IMR-90 (cell line): Measurements from ENCODE around the gene MTOR. TPM values are rescaled to one million over a fixed set of nuclear protein-coding genes. Genes with fewer than 3 reads are reported as not detected.

ENCODE experiments used
- ATAC-seq: fragments of 200-7000 bp; cut with Tn5 transposase; 2 replicates; pipeline ENCODE4 v1.9.1; 2020; ENCODE audit warnings: low read depth, mild to moderate bottlenecking, moderate library complexity
- BruUV-seq: library from RNA; stranded (reverse); fragments of 400-500 nt; replicated peaks from 2 replicates; lab custom pipeline; 2021; lab: Mats Ljungman, UMichigan
- CTCF ChIA-PET: fragments of 300-600 bp; formaldehyde crosslinking; extraction: SDS; loops from one replicate; lab custom pipeline; 2021; ENCODE audit warnings: antibody characterized with exemption; lab: Yijun Ruan, JAX
- POLR2A ChIA-PET: fragments of 300-600 bp; sonication (Branson Sonifier 250); formaldehyde crosslinking; loops from one replicate; lab custom pipeline; 2022; ENCODE audit warnings: antibody characterized with exemption; ENCODE audit not compliant: unreplicated experiment; lab: Charles Lee
- DNase-seq: peaks from one replicate; pipeline ENCODE4 v3.0.0; 2013
- H2AFZ ChIP-seq: replicated peaks from 2 replicates; pipeline ENCODE3; 2013; ENCODE audit warnings: low read length, mild to moderate bottlenecking; ENCODE audit not compliant: poor library complexity
- H2AK5ac ChIP-seq: 2 replicates; pipeline ENCODE4 v1.6.1; 2013; ENCODE audit warnings: low read depth, low read length, inconsistent platforms
- H2AK9ac ChIP-seq: replicated peaks from 2 replicates; pipeline ENCODE3; 2013; ENCODE audit warnings: mild to moderate bottlenecking, low read depth, low read length, moderate library complexity; ENCODE audit not compliant: poor library complexity
- H2BK120ac ChIP-seq: 2 replicates; pipeline ENCODE4 v1.6.1; 2013; ENCODE audit warnings: low read depth, low read length, inconsistent platforms
- H2BK15ac ChIP-seq: 3 replicates; pipeline ENCODE4 v1.6.1; 2013; ENCODE audit warnings: low read depth, low read length, inconsistent platforms
- H2BK20ac ChIP-seq: 2 replicates; pipeline ENCODE4 v1.6.1; 2013; ENCODE audit warnings: low read depth, mild to moderate bottlenecking, inconsistent platforms, low read length, moderate library complexity
- H2BK5ac ChIP-seq: 2 replicates; pipeline ENCODE4 v1.6.1; 2013; ENCODE audit warnings: mild to moderate bottlenecking, low read depth, low read length, inconsistent platforms; ENCODE audit not compliant: poor library complexity, severe bottlenecking
- H3K14ac ChIP-seq: replicated peaks from 2 replicates; pipeline ENCODE4 v1.6.1; 2013; ENCODE audit warnings: low read depth, low read length, inconsistent platforms
- H3K18ac ChIP-seq: 2 replicates; pipeline ENCODE4 v1.6.1; 2013; ENCODE audit warnings: low read depth, low read length, control low read depth
- H3K23ac ChIP-seq: 2 replicates; pipeline ENCODE4 v1.6.1; 2013; ENCODE audit warnings: low read depth, low read length, inconsistent platforms
- H3K27ac ChIP-seq: 2 replicates; pipeline ENCODE4 v1.5.1; 2013; ENCODE audit warnings: mild to moderate bottlenecking, control low read depth, low read length; ENCODE audit not compliant: insufficient read depth
- H3K27me3 ChIP-seq: 2 replicates; pipeline ENCODE4 v1.6.1; 2013; ENCODE audit warnings: low read length; ENCODE audit not compliant: control insufficient read depth, insufficient read depth
- H3K36me3 ChIP-seq: 2 replicates; pipeline ENCODE4 v1.6.1; 2013; ENCODE audit warnings: low read length, mixed read lengths; ENCODE audit not compliant: control insufficient read depth, insufficient read depth
- H3K4ac ChIP-seq: 2 replicates; pipeline ENCODE4 v1.6.1; 2013; ENCODE audit warnings: low read depth, low read length, inconsistent platforms
- H3K4me1 ChIP-seq: 2 replicates; pipeline ENCODE4 v1.6.1; 2013; ENCODE audit warnings: low read length, mixed read lengths; ENCODE audit not compliant: control insufficient read depth, insufficient read depth
- H3K4me2 ChIP-seq: 2 replicates; pipeline ENCODE4 v1.6.1; 2013; ENCODE audit warnings: low read depth, mild to moderate bottlenecking, control low read depth, low read length, moderate library complexity
- H3K4me3 ChIP-seq: 2 replicates; pipeline ENCODE4 v1.5.1; 2013; ENCODE audit warnings: low read depth, mild to moderate bottlenecking, control low read depth, low read length, moderate library complexity; ENCODE audit not compliant: insufficient read depth
- H3K56ac ChIP-seq: 2 replicates; pipeline ENCODE4 v1.6.1; 2013; ENCODE audit warnings: low read length, inconsistent platforms; ENCODE audit not compliant: insufficient read depth; ENCODE audit errors: extremely low read depth
- H3K79me1 ChIP-seq, 2 experiments: 2 replicates each; pipeline ENCODE4 v1.6.1; 2013; ENCODE audit warnings: low read length in 2 of 2, inconsistent platforms in 1 of 2, low read depth in 1 of 2
- H3K9ac ChIP-seq: 2 replicates; pipeline ENCODE4 v1.6.1; 2013; ENCODE audit warnings: low read depth, low read length, control low read depth
- H3K9me1 ChIP-seq: 2 replicates; pipeline ENCODE4 v1.6.1; 2013; ENCODE audit warnings: low read length, inconsistent platforms; ENCODE audit not compliant: insufficient read depth
- H3K9me3 ChIP-seq: 2 replicates; pipeline ENCODE4 v1.6.1; 2013; ENCODE audit warnings: low read length; ENCODE audit not compliant: control insufficient read depth, insufficient read depth
- H4K20me1 ChIP-seq: 2 replicates; pipeline ENCODE4 v1.6.1; 2013; ENCODE audit warnings: low read length, inconsistent platforms; ENCODE audit not compliant: insufficient read depth
- H4K5ac ChIP-seq: 2 replicates; pipeline ENCODE4 v1.6.1; 2013; ENCODE audit warnings: mild to moderate bottlenecking, low read depth, low read length, control low read depth
- H4K8ac ChIP-seq, 2 experiments: 2 replicates each; pipeline ENCODE4 v1.6.1; 2013; ENCODE audit warnings: low read depth in 2 of 2, low read length in 2 of 2, control low read depth in 1 of 2, inconsistent platforms in 1 of 2
- H4K91ac ChIP-seq: 2 replicates; pipeline ENCODE4 v1.6.1; 2013; ENCODE audit warnings: low read depth, low read length, inconsistent platforms; ENCODE audit not compliant: insufficient read depth
- CEBPB ChIP-seq: IDR thresholded peaks from 2 replicates; pipeline ENCODE4 v1.6.1; 2012; ENCODE audit warnings: low read depth, low read length, improper control_type of control experiment
- MAZ ChIP-seq: IDR thresholded peaks from 2 replicates; pipeline ENCODE4 v1.6.1; 2012; ENCODE audit warnings: low read depth, mild to moderate bottlenecking, low read length, improper control_type of control experiment, moderate library complexity, borderline replicate concordance
- MXI1 ChIP-seq: IDR thresholded peaks from 2 replicates; pipeline ENCODE4 v1.6.1; 2012; ENCODE audit warnings: low read depth, mild to moderate bottlenecking, low read length, moderate library complexity, borderline replicate concordance
- NFE2L2 ChIP-seq: fragments of 150-350 bp; IDR thresholded peaks from 2 replicates; pipeline ENCODE4 v1.6.1; 2016; ENCODE audit warnings: low read depth, mild to moderate bottlenecking, low read length
- POLR2A ChIP-seq: IDR thresholded peaks from 2 replicates; pipeline ENCODE4 v1.6.1; 2012; ENCODE audit warnings: mild to moderate bottlenecking, low read depth, low read length
- WGBS, 2 experiments: methylation state at CpG; one replicate each; pipeline versions ENCODE4 v1.1.5 to v1.1.7; 2013; ENCODE audit warnings: missing lambda C conversion rate in 2 of 2; ENCODE audit not compliant: insufficient read length in 1 of 2; ENCODE audit errors: extremely low coverage in 2 of 2; 5-methylcytosine and 5-hydroxymethylcytosine counted together
- dilution Hi-C: fragments of 300-500 bp; cut with HindIII; formaldehyde crosslinking; loops from one replicate; pipeline ENCODE4 v1.14.3; 2018; ENCODE audit warnings: low sequenced_read_pairs; ENCODE audit not compliant: unreplicated experiment
- in situ Hi-C: fragments of 300-500 bp; cut with MboI; formaldehyde crosslinking; loops from 3 replicates; pipeline ENCODE4 v1.14.3; 2019; ENCODE audit warnings: low sequenced_read_pairs, inconsistent platforms, mixed read lengths
- intact Hi-C: fragments of 100-400 bp; cut with micrococcal nuclease; formaldehyde crosslinking; loops from 2 replicates; pipeline ENCODE4 v1.10.0; 2022
- polyA plus RNA-seq, 3 experiments: library from polyadenylated mRNA; depleted of rRNA; stranded (reverse); fragments of >200 nt; gene quantifications; 2 replicates each; pipeline ENCODE4 v1.2.3, GENCODE V29; 2012; ENCODE audit warnings: low replicate concordance in 1 of 3
- total RNA-seq: library from RNA; depleted of rRNA; stranded (reverse); fragments of >200 nt; gene quantifications from 2 replicates; pipeline ENCODE4 v1.2.3, GENCODE V29; 2012
- TF ChIP-seq, protein P1 (sequence below): conservative IDR thresholded peaks from 2 replicates; pipeline ENCODE4 v1.5.1; 2012; ENCODE audit warnings: mild to moderate bottlenecking, low read depth, low read length, improper control_type of control experiment

Gene MTOR
- total and polyA plus RNA-seq, 2 of the 4 experiments (the other 2 are of a cell fraction) = 19.2 to 36.7 TPM

DNA sequence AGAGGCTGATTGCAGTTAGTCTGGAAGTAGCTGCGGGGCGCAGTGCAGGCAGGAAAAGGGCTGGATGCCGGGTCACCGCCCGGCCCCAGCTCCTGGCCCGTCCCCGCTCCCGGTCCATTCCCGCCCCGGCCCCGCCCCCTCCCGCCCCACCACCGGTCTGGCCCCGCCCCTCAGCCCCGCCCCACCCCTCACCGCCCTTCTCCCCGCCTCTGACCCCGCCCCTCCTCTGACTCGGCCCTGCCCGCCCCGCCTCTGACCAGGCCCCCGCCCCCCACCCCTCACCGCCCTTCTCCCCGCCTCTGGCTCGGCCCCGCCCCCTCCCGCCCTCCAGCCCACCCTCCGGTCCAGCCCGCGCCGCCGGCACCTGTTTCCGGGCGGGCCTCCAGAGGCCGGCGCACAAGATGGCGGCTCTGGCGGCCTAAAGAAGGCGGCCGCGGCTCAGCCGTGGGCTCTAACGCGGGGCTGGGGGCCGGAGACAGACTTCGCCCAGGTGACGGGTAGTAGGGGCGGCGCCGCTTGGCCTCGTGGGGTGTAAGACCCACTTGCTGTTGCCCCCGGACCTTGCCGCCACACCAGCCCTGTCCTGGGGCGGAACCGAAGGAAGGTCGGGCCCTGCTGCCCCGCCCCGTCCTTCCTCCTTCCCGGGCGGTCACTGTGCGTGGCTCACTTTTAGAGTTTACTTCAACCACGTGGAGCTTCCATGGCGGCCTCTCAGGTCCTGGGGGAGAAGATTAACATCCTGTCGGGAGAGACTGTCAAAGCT is 10.7 kb upstream of the MTOR start, which contains the start of gene UBIAD1:
TSS of gene UBIAD1 (plus strand) at position 367 of the 763 bp plus-strand sequence. CDS start at position 701, 334 bp downstream.
- Histone ChIP-seq H4K91ac (peak within 1 kb of the TSS; percentile 89), H2BK20ac (peak within 1 kb of the TSS; percentile 69; the same call in 1 of the 2 replicates), H3K4me3 (peak within 1 kb of the TSS; percentile 89), H2BK5ac (peak within 1 kb of the TSS; percentile 87), H3K27ac (peak within 1 kb of the TSS; percentile 91), H4K5ac (peak within 1 kb of the TSS; percentile 79), H3K9me1 (peaks cover 10% of the 10 kb centered on the region; the same call in 1 of the 2 replicates), H3K9ac (peak within 1 kb of the TSS; percentile 86), H4K8ac (peak within 1 kb of the TSS; percentile 65 to 98), H3K4ac (peak within 1 kb of the TSS; percentile 88), H3K27me3 (no peaks in the 10 kb centered on the region), H3K23ac (peak within 1 kb of the TSS; percentile 87), H2AFZ (peak within 1 kb of the TSS; percentile 100), H3K14ac (peak within 1 kb of the TSS; percentile 88), H3K4me1 (peaks cover 7% of the 10 kb centered on the region; the same call in 1 of the 2 replicates), H3K4me2 (peak within 1 kb of the TSS; percentile 98), H2AK9ac (peak within 1 kb of the TSS; percentile 98), H3K9me3 (no peaks in the 10 kb centered on the region), H2AK5ac (peak within 1 kb of the TSS; percentile 87), H4K20me1 (no peaks in the 10 kb centered on the region), H2BK120ac (peak within 1 kb of the TSS; percentile 80), H3K36me3 (no peaks in the 10 kb centered on the region), H2BK15ac (no peak within 1 kb of the TSS; the same call in 2 of the 3 replicates), H3K56ac (peak within 1 kb of the TSS; percentile 77), H3K18ac (no peak within 1 kb of the TSS; the same call in 1 of the 2 replicates), H3K79me1 (peaks cover 18% of the 10 kb centered on the region in 2 experiments)
- TF ChIP-seq MXI1 = peak; percentile 94
- TF ChIP-seq POLR2A = peak; percentile 84
- peak; percentile 76; the same call in 1 of the 2 replicates for TF ChIP-seq MAZ
- no peak for TF ChIP-seq NFE2L2
- TF ChIP-seq, protein P1, sequence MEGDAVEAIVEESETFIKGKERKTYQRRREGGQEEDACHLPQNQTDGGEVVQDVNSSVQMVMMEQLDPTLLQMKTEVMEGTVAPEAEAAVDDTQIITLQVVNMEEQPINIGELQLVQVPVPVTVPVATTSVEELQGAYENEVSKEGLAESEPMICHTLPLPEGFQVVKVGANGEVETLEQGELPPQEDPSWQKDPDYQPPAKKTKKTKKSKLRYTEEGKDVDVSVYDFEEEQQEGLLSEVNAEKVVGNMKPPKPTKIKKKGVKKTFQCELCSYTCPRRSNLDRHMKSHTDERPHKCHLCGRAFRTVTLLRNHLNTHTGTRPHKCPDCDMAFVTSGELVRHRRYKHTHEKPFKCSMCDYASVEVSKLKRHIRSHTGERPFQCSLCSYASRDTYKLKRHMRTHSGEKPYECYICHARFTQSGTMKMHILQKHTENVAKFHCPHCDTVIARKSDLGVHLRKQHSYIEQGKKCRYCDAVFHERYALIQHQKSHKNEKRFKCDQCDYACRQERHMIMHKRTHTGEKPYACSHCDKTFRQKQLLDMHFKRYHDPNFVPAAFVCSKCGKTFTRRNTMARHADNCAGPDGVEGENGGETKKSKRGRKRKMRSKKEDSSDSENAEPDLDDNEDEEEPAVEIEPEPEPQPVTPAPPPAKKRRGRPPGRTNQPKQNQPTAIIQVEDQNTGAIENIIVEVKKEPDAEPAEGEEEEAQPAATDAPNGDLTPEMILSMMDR = peak; percentile 24; the same call in 1 of the 2 replicates
- no peak for TF ChIP-seq CEBPB
- ATAC-seq (peak; percentile 93), DNase-seq (peak; percentile 82)
- ChIA-PET CTCF (interaction anchor here (0.6 to 1.4 kb wide), 4 partner anchors 10 to 373 kb away, joined by 3 to 5 read pairs (median 4); no protein-coding TSS in a partner anchor), POLR2A (interaction anchor here (1.0 kb wide), 1 partner anchor 10 kb away, joined by 5 read pairs; no protein-coding TSS in a partner anchor)
- BruUV-seq = no TSS peak
- in situ Hi-C loops = no loop called here
- dilution Hi-C loops = no loop called here
- intact Hi-C loops = loop anchor here (10.0 kb wide), 1 partner anchor 462 kb away; the partner anchor contains the start of gene AGTRAP
- WGBS, 2 experiments = 3% methylated on average over 11 of the region's 64 CpGs; no CpG with 5 or more reads in 1 of the 2 experiments
